Stimulated activated CD8-positive, alpha-beta memory T cell treated with anti-CD3 and anti-CD28 coated beads, Interleukin-12 subunit alpha, Interleukin-12 subunit beta, amount 100 ng/mL, for 24 hours (primary cell): Measurements from ENCODE around the gene NTF3.

Source experiments
- DNase-seq: peaks from one replicate; pipeline ENCODE4 v3.0.0-alpha.2; 2020; ENCODE audit errors: extremely low read depth

NTF3 gene

GRCh38 chr12:5487948-5488625 is 56.2 kb downstream of the NTF3 start:
- DNase-seq = no peak

- DNase-seq = no peak
These were observed 56.7 kb downstream of the NTF3 start for GRCh38 chr12:5488626-5488955.

- DNase-seq = no peak
These were observed 57.1 kb downstream of the NTF3 start for GRCh38 chr12:5489017-5489416.

GRCh38 chr12:5489760-5490406 is 58.0 kb downstream of the NTF3 start:
- no peak for DNase-seq

GRCh38 chr12:5492562-5492961 is 60.7 kb downstream of the NTF3 start:
- no peak for DNase-seq

- no peak for DNase-seq
These were observed 61.1 kb downstream of the NTF3 start for GRCh38 chr12:5493018-5493417.

GRCh38 chr12:5494343-5494742 is 62.4 kb downstream of the NTF3 start:
- DNase-seq = no peak

- no peak for DNase-seq
These were observed 65.6 kb downstream of the NTF3 start for GRCh38 chr12:5497329-5498053.

- no peak for DNase-seq
These were observed 66.2 kb downstream of the NTF3 start for GRCh38 chr12:5498076-5498475.

- DNase-seq = no peak
These were observed 66.9 kb downstream of the NTF3 start for GRCh38 chr12:5498806-5499205.

- DNase-seq = no peak
These were observed 67.8 kb downstream of the NTF3 start for GRCh38 chr12:5499566-5500330.

GRCh38 chr12:5500331-5500659 is 68.4 kb downstream of the NTF3 start:
- DNase-seq = no peak

GRCh38 chr12:5503774-5504173 is 71.9 kb downstream of the NTF3 start:
- no peak for DNase-seq

- no peak for DNase-seq
These were observed 73.2 kb downstream of the NTF3 start for GRCh38 chr12:5505116-5505515.

- no peak for DNase-seq
These were observed 73.8 kb downstream of the NTF3 start for GRCh38 chr12:5505751-5506150.

GRCh38 chr12:5506295-5506694 is 74.4 kb downstream of the NTF3 start:
- no peak for DNase-seq

GRCh38 chr12:5506821-5507231 is 74.9 kb downstream of the NTF3 start:
- no peak for DNase-seq

- no peak for DNase-seq
These were observed 75.6 kb downstream of the NTF3 start for GRCh38 chr12:5507401-5507935.

- DNase-seq = no peak
These were observed 76.0 kb downstream of the NTF3 start for GRCh38 chr12:5507944-5508343.

GRCh38 chr12:5509102-5509501 is 77.2 kb downstream of the NTF3 start:
- no peak for DNase-seq

GRCh38 chr12:5509557-5509956 is 77.6 kb downstream of the NTF3 start:
- no peak for DNase-seq

- DNase-seq = no peak
These were observed 78.4 kb downstream of the NTF3 start for GRCh38 chr12:5510251-5510805.
